K562 (cell line): ENCODE data around the gene PIH1D1. TPM values are rescaled to one million over a fixed set of nuclear protein-coding genes. Genes with fewer than 3 reads are reported as not detected.

Experiments used
- C11orf30 ChIP-seq: fragments of 450-650 bp; IDR thresholded peaks from 2 replicates; pipeline ENCODE4 v1.6.1; 2016; ENCODE audit warnings: low read depth, mild to moderate bottlenecking
- ELF2 ChIP-seq: fragments of 250-450 bp; sonication (Bioruptor Pico); IDR thresholded peaks from 2 replicates; pipeline ENCODE4 v1.5.0; 2021; ENCODE audit warnings: mild to moderate bottlenecking
- ETV6 ChIP-seq, 3 experiments: fragments of 150-350 bp in 1 of 3; sonication (generic) in 1 of 3; formaldehyde crosslinking in 1 of 3; IDR thresholded peaks; 2 replicates each; pipeline versions ENCODE4 v1.6.1 to v1.8.0; 2014 to 2022; ENCODE audit warnings: borderline replicate concordance in 2 of 3, low read depth in 2 of 3, antibody characterized with exemption in 1 of 3, low read length in 1 of 3, mild to moderate bottlenecking in 1 of 3, missing genetic modification reagents in 1 of 3
- GABPB1 ChIP-seq: sonication (generic); formaldehyde crosslinking; IDR thresholded peaks from 2 replicates; pipeline ENCODE4 v1.8.0; 2022; ENCODE audit warnings: mild to moderate bottlenecking, missing genetic modification reagents
- KLF16 ChIP-seq: IDR thresholded peaks from 2 replicates; pipeline ENCODE4 v1.6.1; 2016; ENCODE audit warnings: antibody characterized with exemption
- MAZ ChIP-seq, 2 experiments: fragments of 450-650 bp in 1 of 2; sonication (generic) in 1 of 2; formaldehyde crosslinking; IDR thresholded peaks in 1 of 2; conservative IDR thresholded peaks in 1 of 2; 2 replicates each; pipeline versions ENCODE4 v1.4.0 to v1.5.0; 2020; ENCODE audit warnings: mild to moderate bottlenecking in 1 of 2, missing genetic modification reagents in 1 of 2
- MCM7 ChIP-seq, 2 experiments: fragments of 450-650 bp; IDR thresholded peaks; 2 replicates each; pipeline ENCODE4 v1.6.1; 2016 to 2018
- POLR2G ChIP-seq: fragments of 200-400 bp; formaldehyde crosslinking; IDR thresholded peaks from 2 replicates; pipeline ENCODE4 v1.6.1; 2017; ENCODE audit warnings: low read depth, mild to moderate bottlenecking, antibody characterized with exemption, low read length, moderate library complexity
- SAP30 ChIP-seq: fragments of 200-600 bp; sonication (generic); IDR thresholded peaks from 2 replicates; pipeline ENCODE4 v1.6.1; 2012; ENCODE audit warnings: borderline replicate concordance, low read depth, mild to moderate bottlenecking, moderate library complexity, low read length, control low read depth, inconsistent platforms; ENCODE audit not compliant: insufficient read depth, poor library complexity, severe bottlenecking
- SMAD3 ChIP-seq: fragments of 450-650 bp; formaldehyde crosslinking; conservative IDR thresholded peaks from 2 replicates; pipeline ENCODE4 v1.4.0; 2020; ENCODE audit warnings: mild to moderate bottlenecking
- SMARCA5 ChIP-seq: fragments of 450-650 bp; IDR thresholded peaks from 2 replicates; pipeline ENCODE4 v1.6.1; 2016
- SNRNP70 ChIP-seq: fragments of 200-400 bp; formaldehyde crosslinking; optimal IDR thresholded peaks from 2 replicates; pipeline ENCODE3; 2017; ENCODE audit warnings: low read depth, low read length
- polyA plus RNA-seq, 8 experiments: library from polyadenylated mRNA; depleted of rRNA in 4 of 8; stranded (reverse) in 5 of 8; unstranded in 3 of 8; fragments of >200 nt; fragmentation: Nextera tagmentation in 2 of 8; fragmentation: Illumina TruSeq in 1 of 8; extraction: Ambion mirVana in 2 of 8; extraction: Trizol in 1 of 8; gene quantifications; 2 replicates each; pipeline versions ENCODE4 v1.2.1 to v1.2.3, GENCODE V29; 2011 to 2014; ENCODE audit warnings: inconsistent platforms in 1 of 8, missing spikeins in 1 of 8
- total RNA-seq, 7 experiments: library from RNA; depleted of rRNA in 6 of 7; stranded (reverse); fragments of >200 nt in 6 of 7; fragmentation: Illumina TruSeq in 2 of 7; extraction: Trizol in 2 of 7; gene quantifications; 2 replicates each; pipeline versions ENCODE4 v1.2.1 to v1.2.3, GENCODE V29; 2011 to 2021; ENCODE audit warnings: low replicate concordance in 1 of 7
- TF ChIP-seq, protein P1 (sequence below), 3 experiments: IDR thresholded peaks in 2 of 3; conservative IDR thresholded peaks in 1 of 3; 2 replicates each; pipeline ENCODE4 v1.5.1; 2011 to 2012; ENCODE audit warnings: low read length in 3 of 3, mild to moderate bottlenecking in 3 of 3, control low read depth in 2 of 3, improper control_type of control experiment in 1 of 3, inconsistent platforms in 1 of 3, low read depth in 1 of 3, mixed read lengths in 1 of 3, moderate library complexity in 1 of 3; ENCODE audit not compliant: insufficient read depth in 2 of 3
- TF ChIP-seq, protein P2 (sequence below): sonication (generic); formaldehyde crosslinking; IDR thresholded peaks from 2 replicates; pipeline ENCODE4 v1.8.1; 2022; ENCODE audit warnings: missing genetic modification reagents
- TF ChIP-seq, protein P3 (sequence below): fragments of 250-450 bp; sonication (Bioruptor Pico); IDR thresholded peaks from 2 replicates; pipeline ENCODE4 v1.9.0; 2021; ENCODE audit warnings: mild to moderate bottlenecking
- TF ChIP-seq, protein P4 (sequence below): fragments of 450-650 bp; formaldehyde crosslinking; IDR thresholded peaks from 2 replicates; pipeline ENCODE4 v1.4.0; 2020; ENCODE audit warnings: mild to moderate bottlenecking, mixed read lengths
- TF ChIP-seq, protein P5 (sequence below): fragments of 450-650 bp; IDR thresholded peaks from 2 replicates; pipeline ENCODE4 v1.6.1; 2018; ENCODE audit not compliant: partially characterized antibody

PIH1D1 gene
- total and polyA plus RNA-seq, 9 of the 15 experiments (the other 6 are each of a cell fraction or from before 2014, with no cell fraction given) = 26.5 to 224 (median 137) TPM

DNA sequence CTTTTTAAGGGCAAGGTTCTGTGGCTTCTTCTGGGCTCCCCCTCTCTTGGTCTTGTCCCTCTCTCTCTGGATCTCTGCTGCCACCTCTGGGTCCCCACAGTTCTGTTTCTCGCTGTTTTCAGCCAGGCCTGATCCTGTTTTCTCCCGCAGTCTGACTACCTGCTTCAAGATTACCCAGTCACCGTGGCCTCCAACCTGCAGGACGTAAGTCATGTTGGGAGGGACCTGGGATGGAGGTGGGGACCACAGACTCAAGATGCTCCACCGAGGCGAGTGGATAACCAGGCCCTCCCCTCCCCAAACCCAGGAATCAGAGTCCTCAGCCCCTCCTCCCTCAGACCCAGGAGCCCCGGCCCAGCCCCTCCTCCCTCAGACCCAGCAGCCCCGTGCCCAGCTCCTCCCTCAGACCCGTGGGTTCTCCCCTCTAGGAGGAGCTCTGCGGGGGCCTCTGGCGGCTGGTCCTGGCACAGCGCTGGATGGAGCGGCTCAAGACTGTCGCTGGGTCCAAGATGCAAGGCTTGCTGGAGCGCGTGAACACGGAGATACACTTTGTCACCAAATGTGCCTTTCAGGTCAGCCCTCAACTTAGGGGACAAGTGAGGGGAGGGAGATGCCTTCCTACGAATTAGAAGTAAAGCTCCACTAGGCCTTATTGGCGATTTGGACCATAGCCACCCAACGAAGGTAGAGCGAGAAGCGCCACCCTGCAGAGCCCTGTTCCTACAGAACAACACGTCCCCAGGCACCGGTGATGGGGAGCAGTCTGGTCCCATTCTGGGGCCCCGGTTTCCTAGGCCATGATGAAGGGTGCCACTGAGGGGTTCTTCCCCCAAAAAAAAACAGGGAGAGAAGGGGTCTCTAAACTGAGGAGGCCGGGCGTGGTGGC, 24.6 kb upstream of the PIH1D1 start (continued):
- TF ChIP-seq, protein P1, sequence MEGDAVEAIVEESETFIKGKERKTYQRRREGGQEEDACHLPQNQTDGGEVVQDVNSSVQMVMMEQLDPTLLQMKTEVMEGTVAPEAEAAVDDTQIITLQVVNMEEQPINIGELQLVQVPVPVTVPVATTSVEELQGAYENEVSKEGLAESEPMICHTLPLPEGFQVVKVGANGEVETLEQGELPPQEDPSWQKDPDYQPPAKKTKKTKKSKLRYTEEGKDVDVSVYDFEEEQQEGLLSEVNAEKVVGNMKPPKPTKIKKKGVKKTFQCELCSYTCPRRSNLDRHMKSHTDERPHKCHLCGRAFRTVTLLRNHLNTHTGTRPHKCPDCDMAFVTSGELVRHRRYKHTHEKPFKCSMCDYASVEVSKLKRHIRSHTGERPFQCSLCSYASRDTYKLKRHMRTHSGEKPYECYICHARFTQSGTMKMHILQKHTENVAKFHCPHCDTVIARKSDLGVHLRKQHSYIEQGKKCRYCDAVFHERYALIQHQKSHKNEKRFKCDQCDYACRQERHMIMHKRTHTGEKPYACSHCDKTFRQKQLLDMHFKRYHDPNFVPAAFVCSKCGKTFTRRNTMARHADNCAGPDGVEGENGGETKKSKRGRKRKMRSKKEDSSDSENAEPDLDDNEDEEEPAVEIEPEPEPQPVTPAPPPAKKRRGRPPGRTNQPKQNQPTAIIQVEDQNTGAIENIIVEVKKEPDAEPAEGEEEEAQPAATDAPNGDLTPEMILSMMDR (IDR thresholded peaks at IDR 0.05 in 2 of 3, conservative IDR thresholded peaks at IDR 0.05 in 1 of 3; ENCODE audit: insufficient read depth in 2 of 3, low read depth in 1 of 3, low read length in 3 of 3) = peak; percentile 69 to 94 (median 75)
- TF ChIP-seq POLR2G (no peak), ETV6 (IDR thresholded peaks at IDR 0.05; ENCODE audit: borderline replicate concordance in 1 of 2, low read depth in 2 of 2, low read length in 1 of 2) (no peak), ETV6 (CRISPR knock-in tag; IDR thresholded peaks at IDR 0.05; ENCODE audit: borderline replicate concordance) (no peak), GABPB1 (CRISPR knock-in tag) (0 out of 2 replicates have a peak, but pooled peaks have one; percentile 16), SMAD3 (CRISPR knock-in tag) (no peak), SNRNP70 (no peak), MCM7 (IDR thresholded peaks at IDR 0.05) (no peak), KLF16 (no peak), SMARCA5 (no peak), C11orf30 (no peak), ELF2 (CRISPR knock-in tag) (no peak), SAP30 (no peak), MAZ (CRISPR knock-in tag; conservative IDR thresholded peaks at IDR 0.05 in 1 of 2, IDR thresholded peaks at IDR 0.05 in 1 of 2) (peak in 1 of 2 experiments; percentile 53; a peak in 2 of 4 replicates)
- TF ChIP-seq, protein P2, sequence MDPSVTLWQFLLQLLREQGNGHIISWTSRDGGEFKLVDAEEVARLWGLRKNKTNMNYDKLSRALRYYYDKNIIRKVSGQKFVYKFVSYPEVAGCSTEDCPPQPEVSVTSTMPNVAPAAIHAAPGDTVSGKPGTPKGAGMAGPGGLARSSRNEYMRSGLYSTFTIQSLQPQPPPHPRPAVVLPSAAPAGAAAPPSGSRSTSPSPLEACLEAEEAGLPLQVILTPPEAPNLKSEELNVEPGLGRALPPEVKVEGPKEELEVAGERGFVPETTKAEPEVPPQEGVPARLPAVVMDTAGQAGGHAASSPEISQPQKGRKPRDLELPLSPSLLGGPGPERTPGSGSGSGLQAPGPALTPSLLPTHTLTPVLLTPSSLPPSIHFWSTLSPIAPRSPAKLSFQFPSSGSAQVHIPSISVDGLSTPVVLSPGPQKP (CRISPR knock-in tag) = no peak
- TF ChIP-seq, protein P3, sequence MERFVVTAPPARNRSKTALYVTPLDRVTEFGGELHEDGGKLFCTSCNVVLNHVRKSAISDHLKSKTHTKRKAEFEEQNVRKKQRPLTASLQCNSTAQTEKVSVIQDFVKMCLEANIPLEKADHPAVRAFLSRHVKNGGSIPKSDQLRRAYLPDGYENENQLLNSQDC (CRISPR knock-in tag) = no peak
- TF ChIP-seq, protein P4, sequence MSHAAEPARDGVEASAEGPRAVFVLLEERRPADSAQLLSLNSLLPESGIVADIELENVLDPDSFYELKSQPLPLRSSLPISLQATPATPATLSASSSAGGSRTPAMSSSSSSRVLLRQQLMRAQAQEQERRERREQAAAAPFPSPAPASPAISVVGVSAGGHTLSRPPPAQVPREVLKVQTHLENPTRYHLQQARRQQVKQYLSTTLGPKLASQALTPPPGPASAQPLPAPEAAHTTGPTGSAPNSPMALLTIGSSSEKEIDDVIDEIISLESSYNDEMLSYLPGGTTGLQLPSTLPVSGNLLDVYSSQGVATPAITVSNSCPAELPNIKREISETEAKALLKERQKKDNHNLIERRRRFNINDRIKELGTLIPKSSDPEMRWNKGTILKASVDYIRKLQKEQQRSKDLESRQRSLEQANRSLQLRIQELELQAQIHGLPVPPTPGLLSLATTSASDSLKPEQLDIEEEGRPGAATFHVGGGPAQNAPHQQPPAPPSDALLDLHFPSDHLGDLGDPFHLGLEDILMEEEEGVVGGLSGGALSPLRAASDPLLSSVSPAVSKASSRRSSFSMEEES (CRISPR knock-in tag) = no peak
- TF ChIP-seq, protein P5, sequence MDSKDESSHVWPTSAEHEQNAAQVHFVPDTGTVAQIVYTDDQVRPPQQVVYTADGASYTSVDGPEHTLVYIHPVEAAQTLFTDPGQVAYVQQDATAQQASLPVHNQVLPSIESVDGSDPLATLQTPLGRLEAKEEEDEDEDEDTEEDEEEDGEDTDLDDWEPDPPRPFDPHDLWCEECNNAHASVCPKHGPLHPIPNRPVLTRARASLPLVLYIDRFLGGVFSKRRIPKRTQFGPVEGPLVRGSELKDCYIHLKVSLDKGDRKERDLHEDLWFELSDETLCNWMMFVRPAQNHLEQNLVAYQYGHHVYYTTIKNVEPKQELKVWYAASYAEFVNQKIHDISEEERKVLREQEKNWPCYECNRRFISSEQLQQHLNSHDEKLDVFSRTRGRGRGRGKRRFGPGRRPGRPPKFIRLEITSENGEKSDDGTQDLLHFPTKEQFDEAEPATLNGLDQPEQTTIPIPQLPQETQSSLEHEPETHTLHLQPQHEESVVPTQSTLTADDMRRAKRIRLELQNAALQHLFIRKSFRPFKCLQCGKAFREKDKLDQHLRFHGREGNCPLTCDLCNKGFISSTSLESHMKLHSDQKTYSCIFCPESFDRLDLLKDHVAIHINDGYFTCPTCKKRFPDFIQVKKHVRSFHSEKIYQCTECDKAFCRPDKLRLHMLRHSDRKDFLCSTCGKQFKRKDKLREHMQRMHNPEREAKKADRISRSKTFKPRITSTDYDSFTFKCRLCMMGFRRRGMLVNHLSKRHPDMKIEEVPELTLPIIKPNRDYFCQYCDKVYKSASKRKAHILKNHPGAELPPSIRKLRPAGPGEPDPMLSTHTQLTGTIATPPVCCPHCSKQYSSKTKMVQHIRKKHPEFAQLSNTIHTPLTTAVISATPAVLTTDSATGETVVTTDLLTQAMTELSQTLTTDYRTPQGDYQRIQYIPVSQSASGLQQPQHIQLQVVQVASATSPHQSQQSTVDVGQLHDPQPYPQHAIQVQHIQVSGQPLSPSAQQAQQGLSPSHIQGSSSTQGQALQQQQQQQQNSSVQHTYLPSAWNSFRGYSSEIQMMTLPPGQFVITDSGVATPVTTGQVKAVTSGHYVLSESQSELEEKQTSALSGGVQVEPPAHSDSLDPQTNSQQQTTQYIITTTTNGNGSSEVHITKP = peak; percentile 81
